Measurements from ENCODE around the gene ATP8B2.
"Not testable (repeated sequence)": the region's sequence is repeated elsewhere in the genome, so short reads cannot be mapped to it uniquely, and the experiment has no call there.

The ATP8B2 gene

GRCh38 chr1:154312229-154313065 is 12.9 kb upstream of the ATP8B2 start:
- H3K36me3 ChIP-seq (ENCODE audit: insufficient read depth, low read length); H3K9me3 ChIP-seq (ENCODE audit: low read length); H3K4me3 ChIP-seq (ENCODE audit: low read depth in 1 of 2, low read length in 2 of 2); H3K9ac ChIP-seq (ENCODE audit: low read length); H3K4me1 ChIP-seq (ENCODE audit: insufficient read depth, low read length); H3K27ac ChIP-seq (ENCODE audit: low read depth, low read length); H3K27me3 ChIP-seq (ENCODE audit: control insufficient read depth in 1 of 2, insufficient read depth in 2 of 2, low read length in 2 of 2): not testable (repeated sequence)

- Histone ChIP-seq H3K27ac (ENCODE audit: low read depth, low read length) (no peak overlapping the region), H3K27me3 (ENCODE audit: control insufficient read depth in 1 of 2, insufficient read depth in 2 of 2, low read length in 2 of 2) (no peaks in the 10 kb centered on the region), H3K36me3 (ENCODE audit: insufficient read depth, low read length) (no peaks in the 10 kb centered on the region), H3K9me3 (ENCODE audit: low read length) (no peaks in the 10 kb centered on the region), H3K4me3 (ENCODE audit: low read depth in 1 of 2, low read length in 2 of 2) (no peak overlapping the region), H3K9ac (ENCODE audit: low read length) (no peak overlapping the region), H3K4me1 (ENCODE audit: insufficient read depth, low read length) (no peaks in the 10 kb centered on the region)
Observed at GRCh38 chr1:154313066-154313356, 12.3 kb upstream of the ATP8B2 start.

GRCh38 chr1:154314226-154314625 is 11.1 kb upstream of the ATP8B2 start:
- H3K27me3 ChIP-seq (ENCODE audit: control insufficient read depth in 1 of 2, insufficient read depth in 2 of 2, low read length in 2 of 2); H3K4me1 ChIP-seq (ENCODE audit: insufficient read depth, low read length); H3K36me3 ChIP-seq (ENCODE audit: insufficient read depth, low read length); H3K9ac ChIP-seq (ENCODE audit: low read length); H3K4me3 ChIP-seq (ENCODE audit: low read depth in 1 of 2, low read length in 2 of 2); H3K27ac ChIP-seq (ENCODE audit: low read depth, low read length); H3K9me3 ChIP-seq (ENCODE audit: low read length): not testable (repeated sequence)

DNA sequence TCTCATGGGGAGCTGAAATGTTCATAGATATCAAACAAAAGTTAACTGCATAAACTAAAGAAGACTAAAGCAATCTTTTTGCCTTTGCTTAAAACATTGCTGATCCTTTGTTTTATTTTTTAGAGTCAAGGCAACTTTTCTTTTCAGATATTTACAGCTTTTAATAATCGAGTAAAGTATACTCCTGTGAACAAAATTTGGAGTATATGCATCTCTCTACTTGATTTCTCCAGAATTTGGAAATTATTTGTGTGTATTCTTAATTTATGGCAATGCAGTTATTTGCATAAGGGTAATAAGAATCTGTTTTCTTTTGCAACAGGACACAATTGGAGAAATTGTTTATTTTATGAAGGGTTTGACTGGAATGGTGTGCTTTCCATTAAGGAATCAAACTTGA is 8.6 kb upstream of the ATP8B2 start:
- Histone ChIP-seq H3K27ac (ENCODE audit: low read depth, low read length) (no peak overlapping the region), H3K27me3 (ENCODE audit: control insufficient read depth in 1 of 2, insufficient read depth in 2 of 2, low read length in 2 of 2) (no peaks in the 10 kb centered on the region), H3K36me3 (ENCODE audit: insufficient read depth, low read length) (no peaks in the 10 kb centered on the region), H3K4me3 (ENCODE audit: low read depth in 1 of 2, low read length in 2 of 2) (no peak overlapping the region), H3K9ac (ENCODE audit: low read length) (no peak overlapping the region), H3K9me3 (ENCODE audit: low read length) (no peaks in the 10 kb centered on the region), H3K4me1 (ENCODE audit: insufficient read depth, low read length) (no peaks in the 10 kb centered on the region)

DNA sequence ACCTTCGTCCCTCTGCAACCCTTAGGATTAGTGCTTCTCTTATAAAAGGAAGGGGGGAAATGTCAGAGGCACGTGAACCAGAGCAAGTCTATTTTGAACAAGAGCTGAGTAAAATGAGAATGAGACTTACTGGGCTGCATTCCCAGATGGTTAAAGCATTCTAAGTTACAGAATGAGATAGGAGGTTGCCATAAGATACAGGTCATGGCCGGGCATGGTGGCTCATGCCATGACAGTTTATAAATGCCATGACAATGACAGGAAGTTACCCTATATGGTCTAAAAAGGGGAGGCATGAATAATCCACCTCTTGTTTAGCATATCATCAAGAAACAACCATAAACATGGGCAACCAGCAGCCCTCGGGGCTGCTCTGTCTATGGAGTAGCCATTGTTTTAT is 6.9 kb upstream of the ATP8B2 start:
- H3K4me1 ChIP-seq (ENCODE audit: insufficient read depth, low read length): no peaks in the 10 kb centered on the region
- H3K27me3 ChIP-seq (ENCODE audit: control insufficient read depth in 1 of 2, insufficient read depth in 2 of 2, low read length in 2 of 2): no peaks in the 10 kb centered on the region
- H3K4me3 ChIP-seq (ENCODE audit: low read depth in 1 of 2, low read length in 2 of 2): no peak overlapping the region
- no peak overlapping the region for H3K27ac ChIP-seq (ENCODE audit: low read depth, low read length)
- no peaks in the 10 kb centered on the region for H3K36me3 ChIP-seq (ENCODE audit: insufficient read depth, low read length)
- no peaks in the 10 kb centered on the region for H3K9me3 ChIP-seq (ENCODE audit: low read length)
- no peak overlapping the region for H3K9ac ChIP-seq (ENCODE audit: low read length)

- peaks cover 5% of the 10 kb centered on the region for H3K4me1 ChIP-seq (ENCODE audit: insufficient read depth, low read length)
- H3K27me3 ChIP-seq (ENCODE audit: control insufficient read depth in 1 of 2, insufficient read depth in 2 of 2, low read length in 2 of 2): no peaks in the 10 kb centered on the region
- H3K27ac ChIP-seq (ENCODE audit: low read depth, low read length): no peak within 1 kb of the TSS
- H3K9me3 ChIP-seq (ENCODE audit: low read length): no peaks in the 10 kb centered on the region
- H3K9ac ChIP-seq (ENCODE audit: low read length): no peak within 1 kb of the TSS
- no peak within 1 kb of the TSS for H3K4me3 ChIP-seq (ENCODE audit: low read depth in 1 of 2, low read length in 2 of 2)
- H3K36me3 ChIP-seq (ENCODE audit: insufficient read depth, low read length): no peaks in the 10 kb centered on the region
Observed at GRCh38 chr1:154320882-154321608, 4.3 kb upstream of the ATP8B2 start, which contains the start of gene AQP10. AQP10 (plus strand) TSS chr1:154321093; CDS start chr1:154321156, 63 bp downstream.

DNA sequence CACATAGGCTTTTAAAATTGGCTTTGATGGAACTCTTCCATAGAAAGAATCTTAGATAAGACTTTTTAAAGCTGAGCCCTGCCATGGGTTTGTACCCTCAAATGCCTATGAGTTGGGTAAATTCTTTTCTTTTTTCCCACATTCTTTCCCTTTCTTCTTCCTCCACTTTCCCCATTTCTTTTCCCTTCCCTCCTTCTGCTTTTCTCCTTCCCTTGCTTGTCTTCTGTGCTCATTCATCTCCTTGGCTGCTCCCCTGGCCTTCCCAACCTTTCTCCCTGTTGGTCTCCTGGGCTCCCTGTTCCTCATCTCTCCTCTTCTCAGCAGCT is 3.8 kb upstream of the ATP8B2 start:
- H3K4me3 ChIP-seq (ENCODE audit: low read depth in 1 of 2, low read length in 2 of 2); H3K27me3 ChIP-seq (ENCODE audit: control insufficient read depth in 1 of 2, insufficient read depth in 2 of 2, low read length in 2 of 2); H3K36me3 ChIP-seq (ENCODE audit: insufficient read depth, low read length); H3K9ac ChIP-seq (ENCODE audit: low read length); H3K4me1 ChIP-seq (ENCODE audit: insufficient read depth, low read length); H3K9me3 ChIP-seq (ENCODE audit: low read length); H3K27ac ChIP-seq (ENCODE audit: low read depth, low read length): not testable (repeated sequence)

DNA sequence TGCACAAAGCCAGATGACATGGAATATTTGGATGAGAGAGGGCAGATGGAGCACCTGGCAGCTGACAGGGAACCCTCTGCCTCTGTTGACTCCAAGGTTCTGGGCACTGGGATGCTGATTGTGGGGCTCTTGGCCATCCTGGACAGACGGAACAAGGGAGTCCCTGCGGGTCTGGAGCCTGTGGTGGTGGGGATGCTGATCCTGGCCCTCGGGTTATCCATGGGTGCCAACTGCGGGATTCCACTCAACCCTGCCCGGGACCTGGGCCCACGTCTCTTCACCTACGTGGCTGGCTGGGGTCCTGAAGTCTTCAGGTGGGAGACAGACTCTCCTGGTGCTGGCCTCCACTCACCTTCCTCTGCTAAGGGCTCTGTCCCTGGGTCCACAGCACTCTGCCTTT is 1.8 kb upstream of the ATP8B2 start:
- H3K27ac ChIP-seq (ENCODE audit: low read depth, low read length): no peak overlapping the region
- no peaks in the 10 kb centered on the region for H3K36me3 ChIP-seq (ENCODE audit: insufficient read depth, low read length)
- H3K27me3 ChIP-seq (ENCODE audit: control insufficient read depth in 1 of 2, insufficient read depth in 2 of 2, low read length in 2 of 2): no peaks in the 10 kb centered on the region
- H3K4me3 ChIP-seq (ENCODE audit: low read depth in 1 of 2, low read length in 2 of 2): no peak overlapping the region
- H3K9me3 ChIP-seq (ENCODE audit: low read length): no peaks in the 10 kb centered on the region
- H3K4me1 ChIP-seq (ENCODE audit: insufficient read depth, low read length): peaks cover 26% of the 10 kb centered on the region
- no peak overlapping the region for H3K9ac ChIP-seq (ENCODE audit: low read length)

- H3K4me3 ChIP-seq (ENCODE audit: low read depth in 1 of 2, low read length in 2 of 2): peak overlapping the region in 1 of 2 donors; percentile 91
- no peak overlapping the region for H3K9ac ChIP-seq (ENCODE audit: low read length)
- H3K4me1 ChIP-seq (ENCODE audit: insufficient read depth, low read length): peaks cover 29% of the 10 kb centered on the region
- H3K36me3 ChIP-seq (ENCODE audit: insufficient read depth, low read length): no peaks in the 10 kb centered on the region
- no peaks in the 10 kb centered on the region for H3K27me3 ChIP-seq (ENCODE audit: control insufficient read depth in 1 of 2, insufficient read depth in 2 of 2, low read length in 2 of 2)
- peak overlapping the region; percentile 42 for H3K27ac ChIP-seq (ENCODE audit: low read depth, low read length)
- H3K9me3 ChIP-seq (ENCODE audit: low read length): no peaks in the 10 kb centered on the region
Observed at GRCh38 chr1:154324241-154324640, 1.1 kb upstream of the ATP8B2 start.

DNA sequence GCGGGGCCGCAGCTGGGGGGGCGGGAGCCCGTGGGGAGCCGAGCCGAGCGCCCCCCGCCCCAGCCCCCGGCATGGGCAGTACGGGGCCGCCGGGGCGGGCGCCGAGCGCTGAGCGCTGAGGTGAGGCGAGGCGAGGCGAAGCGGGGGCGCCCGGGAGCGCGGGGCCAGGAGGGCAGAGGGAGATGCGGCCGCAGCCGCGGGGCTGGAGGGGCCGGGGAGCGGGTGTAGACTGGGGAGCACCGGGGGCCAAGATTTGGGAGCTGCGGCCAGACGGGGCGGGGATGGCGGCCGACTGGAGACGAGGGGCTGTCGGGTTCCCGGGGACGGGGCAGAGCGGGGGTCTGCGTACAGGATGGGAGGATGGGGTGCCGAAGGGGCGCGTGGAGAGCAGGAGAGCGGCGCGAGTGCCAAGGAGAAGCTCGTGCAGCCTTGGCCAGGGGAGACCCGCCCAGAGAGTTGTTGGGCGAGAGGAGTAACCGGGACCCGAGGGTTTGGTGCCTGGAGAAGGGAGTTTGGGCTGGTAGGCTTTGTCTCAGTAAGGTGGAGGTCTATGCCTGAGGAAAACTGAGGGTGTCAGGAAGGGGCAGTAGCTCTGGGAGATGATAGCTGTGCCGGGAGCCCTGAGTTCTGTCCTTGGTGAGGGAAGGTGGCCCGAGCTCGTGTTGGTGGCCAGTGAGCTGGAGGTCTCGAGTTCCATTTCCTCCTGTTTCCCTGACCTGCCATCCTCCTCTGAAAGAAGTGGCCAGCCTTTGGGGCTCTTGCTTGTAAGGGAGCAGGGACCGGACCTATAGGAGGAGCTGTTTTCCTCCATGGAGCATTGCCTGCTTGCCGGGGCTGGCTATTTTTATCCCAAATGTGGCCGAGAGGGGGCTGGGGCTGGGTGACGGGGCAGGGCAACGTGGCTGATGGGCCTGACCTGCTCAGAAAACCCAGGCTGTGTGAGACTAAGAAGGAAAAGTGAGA is 539 bp downstream of the ATP8B2 start:
- H3K27me3 ChIP-seq (ENCODE audit: control insufficient read depth in 1 of 2, insufficient read depth in 2 of 2, low read length in 2 of 2): no peaks in the 10 kb centered on the region
- H3K9me3 ChIP-seq (ENCODE audit: low read length): no peaks in the 10 kb centered on the region
- peak overlapping the region; percentile 58 for H3K9ac ChIP-seq (ENCODE audit: low read length)
- H3K4me3 ChIP-seq (ENCODE audit: low read depth in 1 of 2, low read length in 2 of 2): peak overlapping the region; percentile 60 to 71
- peaks cover 6% of the 10 kb centered on the region for H3K36me3 ChIP-seq (ENCODE audit: insufficient read depth, low read length)
- peak overlapping the region; percentile 81 for H3K27ac ChIP-seq (ENCODE audit: low read depth, low read length)
- H3K4me1 ChIP-seq (ENCODE audit: insufficient read depth, low read length): peaks cover 31% of the 10 kb centered on the region

Measured in muscle layer of colon (tissue), 2 donors.